HG03378 (cell line): Measurements from ENCODE around the gene SERPINI2.
"Not testable (repeated sequence)": the region's sequence is repeated elsewhere in the genome, so short reads cannot be mapped to it uniquely, and the experiment has no call there.

Experiments used
- ATAC-seq: cut with Tn5 transposase; IDR thresholded peaks from one replicate; pipeline ENCODE4 v1.9.1; 2021; ENCODE audit warnings: mild to moderate bottlenecking, moderate library complexity; ENCODE audit not compliant: unreplicated experiment

Gene SERPINI2

GRCh38 chr3:167451282-167451681 is 22.6 kb downstream of the SERPINI2 start:
- ATAC-seq: no peak

GRCh38 chr3:167450675-167451074 is 23.2 kb downstream of the SERPINI2 start:
- no peak for ATAC-seq

GRCh38 chr3:167450195-167450594 is 23.6 kb downstream of the SERPINI2 start:
- no peak for ATAC-seq

- no peak for ATAC-seq
Observed at GRCh38 chr3:167445491-167445890, 28.4 kb downstream of the SERPINI2 start.

GRCh38 chr3:167441256-167441655 is 32.6 kb downstream of the SERPINI2 start:
- no peak for ATAC-seq

- no peak for ATAC-seq
Observed at GRCh38 chr3:167437428-167438139, 36.3 kb downstream of the SERPINI2 start.

GRCh38 chr3:167426962-167427361 is 46.9 kb downstream of the SERPINI2 start:
- ATAC-seq: not testable (repeated sequence)

GRCh38 chr3:167422396-167422795 is 51.4 kb downstream of the SERPINI2 start:
- ATAC-seq: not testable (repeated sequence)

GRCh38 chr3:167409611-167410010 is 64.2 kb downstream of the SERPINI2 start:
- ATAC-seq: no peak

- ATAC-seq: peak; percentile 45
Observed at GRCh38 chr3:167406876-167407492, 66.9 kb downstream of the SERPINI2 start.

- ATAC-seq: no peak
Observed at GRCh38 chr3:167397826-167398225, 76.0 kb downstream of the SERPINI2 start.

- ATAC-seq: no peak
Observed at GRCh38 chr3:167396075-167396474, 77.8 kb downstream of the SERPINI2 start.

GRCh38 chr3:167394003-167394402 is 79.8 kb downstream of the SERPINI2 start:
- ATAC-seq: no peak
